GM19395 (cell line): ENCODE data around the gene LENG1.
A peak's percentile ranks its signal among the peaks of the same experiment; 100 is the strongest.

ENCODE experiments used
- ATAC-seq: cut with Tn5 transposase; IDR thresholded peaks from one replicate; pipeline ENCODE4 v1.9.1; 2021; ENCODE audit warnings: mild to moderate bottlenecking, moderate library complexity; ENCODE audit not compliant: unreplicated experiment

The LENG1 gene

DNA sequence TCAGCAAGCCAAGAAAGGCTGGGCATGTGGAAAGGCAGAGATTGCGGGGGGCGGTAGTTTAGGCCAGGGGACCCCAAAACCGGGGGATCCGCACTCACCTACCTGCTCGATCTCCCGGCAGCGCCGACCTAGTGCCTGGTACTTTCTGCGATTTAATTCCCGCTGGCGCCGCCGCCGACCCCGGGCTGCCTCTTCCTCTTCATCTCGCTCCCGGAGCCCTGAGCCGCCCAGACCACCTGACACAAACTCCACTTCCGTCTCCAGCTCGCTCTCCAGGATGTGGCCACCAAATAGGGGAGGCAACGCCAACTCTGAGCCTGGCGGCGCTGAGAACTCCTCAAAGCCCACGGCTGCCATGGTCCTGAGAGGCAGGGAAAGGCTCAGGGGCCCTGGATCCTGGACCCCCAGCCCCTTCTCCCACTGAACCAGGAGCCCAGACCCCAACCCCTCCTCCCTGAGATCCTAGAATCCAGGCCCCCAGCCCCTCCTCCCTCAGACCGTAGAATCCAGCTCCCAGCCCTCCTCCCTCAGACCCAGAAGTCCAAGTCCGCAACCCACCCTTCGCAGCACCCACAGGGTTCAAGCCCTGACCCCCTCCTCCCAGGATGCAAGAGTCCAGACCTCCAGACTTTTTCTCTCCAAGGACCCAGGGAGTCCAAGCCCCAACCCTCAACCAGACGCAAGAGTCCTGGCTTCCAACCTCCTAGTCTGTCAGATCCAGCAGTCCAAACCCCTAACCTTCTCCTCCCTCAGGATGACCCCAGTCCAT is 45.0 kb downstream of the LENG1 start:
- ATAC-seq, result peak; percentile 34

DNA sequence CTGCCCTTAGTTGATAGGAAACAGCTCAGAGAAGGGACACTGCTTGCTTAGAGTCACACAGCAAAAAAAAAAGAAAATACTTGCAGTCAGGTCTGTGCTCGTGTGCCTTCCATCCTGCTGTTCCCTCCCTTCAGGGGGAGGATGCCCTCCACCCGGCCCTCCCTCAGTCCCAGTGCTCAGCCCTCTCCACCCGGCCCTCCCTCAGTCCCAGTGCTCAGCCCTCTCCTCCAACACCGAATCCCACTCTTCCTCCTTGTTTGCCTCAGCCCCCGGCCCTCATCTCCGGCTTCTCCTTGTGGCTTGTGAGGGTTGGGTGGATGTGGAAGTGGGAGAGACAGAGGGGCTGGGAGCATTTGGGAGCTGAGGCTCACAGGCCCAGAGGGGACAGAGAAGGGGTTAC is 49.9 kb downstream of the LENG1 start:
- no peak for ATAC-seq

DNA sequence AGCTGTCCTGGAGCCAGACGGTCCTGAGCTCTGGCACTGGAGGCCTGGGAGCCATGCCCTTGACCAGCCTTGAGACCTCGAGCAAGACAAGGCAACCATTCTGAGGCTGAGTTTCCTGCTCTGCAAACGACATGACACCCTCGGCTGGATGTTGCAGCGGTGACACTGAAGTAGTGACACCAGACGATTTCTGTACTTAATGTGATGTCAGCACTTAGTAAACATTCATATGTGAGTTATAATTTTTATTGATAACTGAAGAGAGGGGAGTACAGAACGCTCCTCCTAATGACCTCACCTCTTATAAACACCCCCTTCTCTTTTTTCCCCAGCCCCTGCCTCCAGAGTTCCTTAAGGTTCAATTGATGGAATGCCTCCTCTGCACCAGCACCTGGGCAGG is 51.0 kb downstream of the LENG1 start:
- no peak for ATAC-seq

DNA sequence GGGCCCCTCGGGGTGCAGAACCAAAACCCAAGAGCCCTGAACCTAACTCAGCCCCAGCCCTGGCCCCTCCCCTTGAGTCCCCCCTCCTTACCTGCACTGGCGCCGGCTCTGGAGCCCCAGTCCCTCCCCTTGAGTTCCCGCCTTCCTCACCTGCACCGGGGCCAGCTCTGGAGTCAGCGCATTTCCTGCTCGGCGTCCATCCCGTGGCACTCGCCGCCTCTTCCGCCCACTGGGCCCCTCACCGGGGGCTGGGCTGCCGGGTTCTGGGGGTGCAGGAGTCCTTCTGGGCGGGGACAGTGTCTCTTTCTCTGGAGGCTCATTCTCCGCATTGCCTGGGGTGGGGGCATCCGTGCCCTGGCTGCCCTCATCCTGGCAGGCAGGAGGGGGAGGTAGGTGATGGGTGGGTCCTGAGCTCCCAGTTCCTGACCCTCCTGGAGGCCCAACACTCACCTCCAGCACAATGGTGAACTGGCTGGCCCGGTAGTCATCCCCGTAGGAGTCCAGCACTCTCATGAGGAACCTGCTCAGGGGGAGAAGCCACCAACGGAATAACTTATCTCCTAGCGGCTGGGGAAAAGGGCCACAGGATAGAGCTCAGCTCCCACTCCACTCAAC is 51.5 kb downstream of the LENG1 start:
- ATAC-seq, result no peak

DNA sequence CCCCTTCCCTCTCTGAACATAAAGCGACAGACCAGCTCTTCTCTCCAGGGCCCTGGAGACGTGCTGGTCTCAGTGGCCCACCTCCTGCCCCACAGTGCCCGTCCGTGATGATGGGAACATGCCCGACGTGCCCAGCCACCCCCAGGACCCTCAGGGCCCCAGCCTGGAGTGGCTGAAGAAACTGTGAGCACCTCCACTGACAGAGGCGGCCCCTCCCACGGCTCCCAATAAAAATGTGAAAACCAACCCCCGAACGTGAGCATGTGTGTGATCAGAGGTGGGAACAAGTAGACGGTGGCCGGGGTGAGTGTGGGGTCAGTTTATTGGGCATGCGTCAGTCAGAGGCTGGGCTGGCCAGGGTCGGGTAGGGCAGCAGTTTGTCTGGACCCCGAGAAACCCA is 52.8 kb downstream of the LENG1 start:
- ATAC-seq, result no peak

DNA sequence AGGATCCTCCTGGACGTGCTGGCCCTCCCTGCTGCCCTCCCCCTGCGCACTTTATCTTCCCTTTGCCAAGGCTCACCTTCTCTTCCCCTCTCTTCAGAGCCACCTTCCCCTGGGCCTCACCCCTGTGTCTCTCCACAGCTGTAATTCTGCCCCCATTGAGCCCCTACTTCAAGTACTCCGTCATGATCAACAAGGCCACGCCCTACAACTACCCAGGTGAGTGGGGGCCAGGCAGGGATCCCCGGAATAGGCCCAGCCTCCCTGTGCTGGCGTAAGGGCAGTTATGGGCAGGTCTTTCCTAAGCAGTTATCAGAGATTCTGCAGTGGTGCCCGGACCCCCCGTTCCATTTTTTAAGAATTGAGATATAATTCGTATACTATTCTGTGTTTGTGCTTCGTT is 53.7 kb downstream of the LENG1 start:
- ATAC-seq, result no peak
